Retinal pigment epithelial cell (primary cell): ENCODE data around the gene RFNG.

Experiments
- DNase-seq: peaks from one replicate; pipeline ENCODE4 v3.0.0-alpha.2; 2010; ENCODE audit warnings: low read depth
- H3K4me3 ChIP-seq: 2 replicates; pipeline ENCODE4 v1.5.1; 2011; ENCODE audit warnings: mild to moderate bottlenecking, low read length, control low read depth, moderate library complexity
- TF ChIP-seq, protein P1 (sequence below): conservative IDR thresholded peaks from 2 replicates; pipeline ENCODE4 v1.5.1; 2011; ENCODE audit warnings: low read depth, low read length, control low read depth, inconsistent platforms

The RFNG gene

GRCh38 chr17:82065638-82066303, 14.2 kb upstream of the RFNG start, which contains the start of gene DUS1L:
TSS of gene DUS1L (minus strand) at chr17:82065804. CDS start at chr17:82065059, 745 bp downstream.
- DNase-seq = no peak
- TF ChIP-seq, protein P1, sequence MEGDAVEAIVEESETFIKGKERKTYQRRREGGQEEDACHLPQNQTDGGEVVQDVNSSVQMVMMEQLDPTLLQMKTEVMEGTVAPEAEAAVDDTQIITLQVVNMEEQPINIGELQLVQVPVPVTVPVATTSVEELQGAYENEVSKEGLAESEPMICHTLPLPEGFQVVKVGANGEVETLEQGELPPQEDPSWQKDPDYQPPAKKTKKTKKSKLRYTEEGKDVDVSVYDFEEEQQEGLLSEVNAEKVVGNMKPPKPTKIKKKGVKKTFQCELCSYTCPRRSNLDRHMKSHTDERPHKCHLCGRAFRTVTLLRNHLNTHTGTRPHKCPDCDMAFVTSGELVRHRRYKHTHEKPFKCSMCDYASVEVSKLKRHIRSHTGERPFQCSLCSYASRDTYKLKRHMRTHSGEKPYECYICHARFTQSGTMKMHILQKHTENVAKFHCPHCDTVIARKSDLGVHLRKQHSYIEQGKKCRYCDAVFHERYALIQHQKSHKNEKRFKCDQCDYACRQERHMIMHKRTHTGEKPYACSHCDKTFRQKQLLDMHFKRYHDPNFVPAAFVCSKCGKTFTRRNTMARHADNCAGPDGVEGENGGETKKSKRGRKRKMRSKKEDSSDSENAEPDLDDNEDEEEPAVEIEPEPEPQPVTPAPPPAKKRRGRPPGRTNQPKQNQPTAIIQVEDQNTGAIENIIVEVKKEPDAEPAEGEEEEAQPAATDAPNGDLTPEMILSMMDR = no peak
- H3K4me3 ChIP-seq = peak within 1 kb of the TSS; percentile 67

DNA sequence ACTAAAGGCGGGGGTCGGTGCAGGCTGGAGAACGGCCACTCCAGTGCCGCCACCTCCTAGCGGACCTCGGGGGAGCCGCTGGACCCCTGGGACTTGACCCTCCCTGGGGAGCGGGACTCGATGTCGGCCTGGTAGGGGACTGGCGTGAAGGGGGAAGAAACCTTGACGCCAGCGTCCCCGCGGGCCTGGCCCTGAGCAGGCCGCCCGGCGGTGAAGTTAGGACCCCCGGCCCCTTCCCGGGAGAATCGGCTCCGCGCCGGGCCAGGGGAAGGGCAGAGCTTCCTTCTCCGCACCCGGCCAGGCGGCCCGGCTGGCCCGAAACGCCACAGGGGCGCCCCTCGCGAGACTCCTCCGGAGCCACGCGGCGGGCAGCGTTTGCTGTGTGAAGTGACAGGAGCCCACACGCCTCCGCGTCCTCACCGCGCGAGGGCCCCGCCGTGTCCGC, 13.6 kb upstream of the RFNG start:
- peak overlapping the region; percentile 67 for H3K4me3 ChIP-seq
- DNase-seq = no peak
- TF ChIP-seq, protein P1 = no peak

- TF ChIP-seq, protein P1 = no peak
- DNase-seq = no peak
- H3K4me3 ChIP-seq = peak overlapping the region; percentile 67
Observed at GRCh38 chr17:82064433-82065192, 13.0 kb upstream of the RFNG start.

DNA sequence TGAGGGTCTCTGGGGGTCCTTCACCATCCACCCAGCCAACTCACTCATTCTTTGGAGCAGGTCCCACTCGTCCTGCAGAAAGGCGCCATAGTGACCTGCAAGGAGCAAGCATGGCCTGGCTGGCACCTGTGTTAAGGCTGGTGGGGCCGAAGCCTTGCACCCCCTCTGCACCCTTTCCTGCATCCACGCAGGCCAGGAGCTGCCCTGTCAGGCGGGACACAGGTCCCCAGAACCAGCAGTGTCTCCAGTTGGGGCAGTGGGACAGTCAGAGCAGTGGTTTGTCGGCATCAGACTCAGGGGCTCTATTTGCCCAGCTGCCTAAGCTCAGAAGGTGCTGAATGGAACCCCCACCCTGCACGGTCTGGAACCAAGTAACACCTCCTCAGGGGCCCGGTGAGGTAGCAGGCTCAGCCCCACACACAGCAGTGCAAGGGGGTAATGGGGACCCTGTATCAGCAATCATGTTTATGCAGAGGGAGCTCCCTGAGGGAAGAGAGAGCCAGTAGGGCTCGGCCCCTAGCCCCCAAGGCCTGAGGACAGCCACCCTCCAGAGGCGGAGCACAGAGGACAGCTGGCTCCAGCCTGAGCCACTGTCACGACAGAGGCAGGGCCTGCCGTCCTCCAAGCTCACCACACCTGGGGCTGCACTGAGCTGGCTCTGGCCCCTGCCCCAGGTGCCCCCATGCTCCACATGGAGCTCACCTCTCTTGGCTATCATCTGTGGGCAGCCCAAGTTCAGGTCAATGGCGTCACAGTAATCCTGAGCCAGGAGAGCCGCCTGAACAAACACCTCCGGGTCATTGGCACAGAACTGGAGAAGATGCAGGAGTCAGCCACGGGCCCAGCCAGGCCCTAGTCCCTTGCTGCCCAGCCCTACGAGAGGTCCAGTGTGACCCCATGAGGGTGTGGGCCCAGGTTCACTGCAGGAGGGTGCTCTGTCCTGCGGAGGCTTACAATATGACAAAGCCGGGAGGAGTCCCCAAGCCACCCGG, 12.1 kb upstream of the RFNG start:
- no peak for DNase-seq
- no peak overlapping the region for H3K4me3 ChIP-seq
- TF ChIP-seq, protein P1 = no peak

DNA sequence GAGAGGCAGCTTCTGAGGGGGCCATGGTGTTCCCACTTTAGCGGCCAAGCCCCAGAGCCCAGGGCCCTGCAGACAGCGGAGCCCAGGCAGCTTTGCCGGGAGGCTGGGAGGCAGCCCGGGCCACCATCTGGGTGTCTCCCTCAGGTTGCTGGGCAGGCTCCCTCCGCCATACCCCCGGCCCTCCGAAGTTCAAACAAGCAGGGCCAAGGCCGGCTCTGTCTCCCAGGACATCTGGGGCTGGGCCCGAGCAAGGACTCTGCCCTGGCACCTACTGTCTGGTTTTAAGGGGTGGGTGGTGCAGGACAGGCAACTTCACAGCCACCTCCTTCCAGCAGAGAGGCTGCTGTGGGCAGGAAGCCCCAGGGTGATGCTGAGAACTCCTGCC, 11.4 kb upstream of the RFNG start:
- no peak for DNase-seq
- no peak overlapping the region for H3K4me3 ChIP-seq
- TF ChIP-seq, protein P1 = no peak

DNA sequence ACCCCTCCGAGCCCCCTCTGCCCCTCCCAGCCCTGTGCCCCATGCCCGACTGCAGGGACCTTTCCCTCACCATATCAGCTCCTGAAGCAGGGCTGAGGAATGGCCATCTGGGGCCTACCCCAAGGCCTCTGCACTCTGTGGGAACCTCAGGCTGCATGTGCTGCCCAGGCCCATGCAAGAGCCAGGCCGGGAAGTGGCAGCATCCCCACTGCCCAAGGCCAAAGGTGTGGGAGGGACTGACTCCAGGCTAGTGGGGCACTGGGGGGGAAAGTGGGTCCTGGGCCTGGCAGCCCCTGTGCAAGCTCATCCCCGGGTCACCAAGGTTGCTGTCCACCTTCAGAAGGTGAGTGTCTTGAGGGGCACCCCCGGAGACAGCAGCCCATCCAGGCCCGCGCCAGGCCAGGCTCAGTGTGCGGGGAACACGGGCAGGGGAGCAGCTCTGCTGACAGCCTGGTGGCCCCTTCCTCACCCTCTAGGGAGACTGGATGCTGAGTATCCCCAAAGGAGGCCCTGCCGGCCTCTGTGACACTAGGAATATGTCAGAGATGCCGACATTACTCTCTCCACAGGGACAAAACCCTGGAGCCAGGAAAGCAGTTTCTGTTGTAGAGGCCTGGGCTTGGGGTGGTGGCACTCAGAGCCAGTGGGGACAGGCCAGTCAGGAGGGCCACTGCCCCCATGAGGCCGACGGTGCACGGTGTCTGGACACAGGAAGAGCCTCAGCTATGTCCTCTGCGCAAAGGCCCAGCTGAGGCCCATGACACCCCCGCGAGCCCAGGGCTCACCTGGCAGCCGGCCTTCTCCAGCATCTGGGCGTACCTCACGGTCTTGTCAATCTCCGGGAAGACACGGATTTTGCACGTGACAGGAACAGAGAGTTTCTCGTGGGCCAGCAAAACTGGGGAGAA, 10.7 kb upstream of the RFNG start:
- no peak for DNase-seq
- no peak overlapping the region for H3K4me3 ChIP-seq

More for the DNA sequence above, 10.7 kb upstream of the RFNG start:
- TF ChIP-seq, protein P1 = no peak
